H9 (cell line): ENCODE measurements around the gene KRT3. TPM values are rescaled to one million over a fixed set of nuclear protein-coding genes. Genes with fewer than 3 reads are reported as not detected.

Experiments used
- DNase-seq: peaks from one replicate; pipeline ENCODE4 v3.0.0-alpha.2; 2017
- H2AFZ ChIP-seq: one replicate; pipeline ENCODE4 v1.6.1; 2013; ENCODE audit warnings: mild to moderate bottlenecking, low read length, control low read depth, moderate library complexity
- H2AK5ac ChIP-seq: 2 replicates; pipeline ENCODE4 v1.6.1; 2013; ENCODE audit warnings: low read length, control low read depth, mixed read lengths; ENCODE audit not compliant: insufficient read length
- H2BK120ac ChIP-seq: one replicate; pipeline ENCODE4 v1.6.1; 2013; ENCODE audit warnings: low read depth, mild to moderate bottlenecking, low read length, control low read depth, inconsistent platforms; ENCODE audit not compliant: poor library complexity, severe bottlenecking
- H2BK12ac ChIP-seq: 2 replicates; pipeline ENCODE4 v1.6.1; 2013; ENCODE audit warnings: low read length, control low read depth, mixed read lengths, low read depth; ENCODE audit not compliant: insufficient read length
- H2BK15ac ChIP-seq: 2 replicates; pipeline ENCODE4 v1.6.1; 2013; ENCODE audit warnings: low read depth, low read length, control low read depth
- H2BK20ac ChIP-seq: one replicate; pipeline ENCODE4 v1.6.1; 2013; ENCODE audit warnings: low read depth, mild to moderate bottlenecking, low read length, control low read depth, inconsistent platforms; ENCODE audit not compliant: poor library complexity, severe bottlenecking
- H2BK5ac ChIP-seq: 2 replicates; pipeline ENCODE4 v1.6.1; 2013; ENCODE audit warnings: low read length, control low read depth, mixed read lengths; ENCODE audit not compliant: insufficient read length
- H3K14ac ChIP-seq: 2 replicates; pipeline ENCODE4 v1.6.1; 2013; ENCODE audit warnings: low read length, control low read depth; ENCODE audit not compliant: insufficient read depth
- H3K18ac ChIP-seq: 2 replicates; pipeline ENCODE4 v1.6.1; 2013; ENCODE audit warnings: low read depth, mild to moderate bottlenecking, mixed read lengths, low read length, control low read depth; ENCODE audit not compliant: insufficient read length
- H3K23ac ChIP-seq: 2 replicates; pipeline ENCODE4 v1.6.1; 2013; ENCODE audit warnings: low read length, control low read depth, mixed read lengths, low read depth; ENCODE audit not compliant: insufficient read length
- H3K23me2 ChIP-seq: 2 replicates; pipeline ENCODE4 v1.6.1; 2013; ENCODE audit warnings: low read depth, mild to moderate bottlenecking, mixed read lengths, low read length, control low read depth; ENCODE audit not compliant: insufficient read length, poor library complexity, severe bottlenecking
- H3K27ac ChIP-seq: 2 replicates; pipeline ENCODE4 v1.5.1; 2013; ENCODE audit warnings: low read length, control low read depth, mixed read lengths, low read depth; ENCODE audit not compliant: insufficient read length
- H3K27me3 ChIP-seq: 2 replicates; pipeline ENCODE4 v1.6.1; 2013; ENCODE audit warnings: low read length, control low read depth, inconsistent platforms; ENCODE audit not compliant: insufficient read depth
- H3K4ac ChIP-seq: 2 replicates; pipeline ENCODE4 v1.6.1; 2013; ENCODE audit warnings: low read depth, mild to moderate bottlenecking, control low read depth, inconsistent platforms, low read length, moderate library complexity
- H3K4me1 ChIP-seq: 2 replicates; pipeline ENCODE4 v1.6.1; 2013; ENCODE audit warnings: low read length, control low read depth, inconsistent platforms; ENCODE audit not compliant: insufficient read depth
- H3K4me2 ChIP-seq: 2 replicates; pipeline ENCODE4 v1.6.1; 2013; ENCODE audit warnings: low read length, control low read depth, mixed read lengths; ENCODE audit not compliant: insufficient read length, insufficient read depth
- H3K56ac ChIP-seq: 2 replicates; pipeline ENCODE4 v1.6.1; 2013; ENCODE audit warnings: low read depth, mild to moderate bottlenecking, mixed read lengths, low read length, control low read depth; ENCODE audit not compliant: insufficient read length
- H3K79me1 ChIP-seq: 2 replicates; pipeline ENCODE4 v1.6.1; 2013; ENCODE audit warnings: low read depth, mild to moderate bottlenecking, moderate library complexity, low read length, control low read depth, inconsistent platforms; ENCODE audit not compliant: insufficient read depth, poor library complexity, severe bottlenecking
- H3K79me2 ChIP-seq: 2 replicates; pipeline ENCODE4 v1.6.1; 2013; ENCODE audit warnings: low read length, control low read depth, inconsistent platforms; ENCODE audit not compliant: insufficient read depth
- H3K9ac ChIP-seq: 2 replicates; pipeline ENCODE4 v1.6.1; 2013; ENCODE audit warnings: low read length, control low read depth, mixed read lengths; ENCODE audit not compliant: insufficient read length; ENCODE audit errors: extremely low read depth
- H3K9me3 ChIP-seq: one replicate; pipeline ENCODE4 v1.6.1; 2013; ENCODE audit warnings: low read depth, low read length, inconsistent platforms; ENCODE audit not compliant: control insufficient read depth
- H3T11ph ChIP-seq: one replicate; pipeline ENCODE4 v1.6.1; 2013; ENCODE audit warnings: mild to moderate bottlenecking, low read length, control low read depth, inconsistent platforms
- H4K20me1 ChIP-seq: one replicate; pipeline ENCODE4 v1.6.1; 2013; ENCODE audit not compliant: control insufficient read depth, insufficient read length, insufficient read depth
- H4K5ac ChIP-seq: 2 replicates; pipeline ENCODE4 v1.6.1; 2013; ENCODE audit warnings: low read depth, mild to moderate bottlenecking, mixed read lengths, low read length, control low read depth; ENCODE audit not compliant: insufficient read length
- H4K8ac ChIP-seq: replicated peaks from 2 replicates; pipeline ENCODE4 v1.6.1; 2013; ENCODE audit warnings: low read length, control low read depth, mixed read lengths, low read depth; ENCODE audit not compliant: insufficient read length
- H4K91ac ChIP-seq: 2 replicates; pipeline ENCODE4 v1.6.1; 2013; ENCODE audit warnings: low read depth, mild to moderate bottlenecking, moderate library complexity, mixed read lengths, low read length, control low read depth; ENCODE audit not compliant: insufficient read length
- H3K27ac Mint-ChIP-seq, 3 experiments: 2 replicates in 2 of 3; 3 replicates in 1 of 3; pipeline ENCODE4 v1.8.0; 2020 to 2021; ENCODE audit warnings: mixed read lengths in 3 of 3, mild to moderate bottlenecking in 1 of 3, moderate library complexity in 1 of 3
- H3K27me3 Mint-ChIP-seq: 2 replicates; pipeline ENCODE4 v1.8.0; 2021; ENCODE audit warnings: low read depth, mild to moderate bottlenecking, moderate library complexity, mixed read lengths
- H3K36me3 Mint-ChIP-seq, 3 experiments: 2 replicates in 2 of 3; 3 replicates in 1 of 3; pipeline ENCODE4 v1.8.0; 2020 to 2021; ENCODE audit warnings: low read depth in 3 of 3, mixed read lengths in 3 of 3; ENCODE audit not compliant: insufficient read depth in 1 of 3
- H3K4me1 Mint-ChIP-seq, 2 experiments: 2 replicates each; pipeline ENCODE4 v1.8.0; 2020; ENCODE audit warnings: mixed read lengths in 2 of 2
- H3K4me3 Mint-ChIP-seq, 2 experiments: 2 replicates in 1 of 2; 3 replicates in 1 of 2; pipeline ENCODE4 v1.8.0; 2020 to 2021; ENCODE audit warnings: mild to moderate bottlenecking in 2 of 2, mixed read lengths in 2 of 2, moderate library complexity in 1 of 2
- H3K9me3 Mint-ChIP-seq, 2 experiments: 2 replicates in 1 of 2; 3 replicates in 1 of 2; pipeline ENCODE4 v1.8.0; 2020; ENCODE audit warnings: mild to moderate bottlenecking in 2 of 2, mixed read lengths in 2 of 2, moderate library complexity in 1 of 2
- WGBS: extraction: QIAGEN DNeasy Blood & Tissue Kit; methylation state at CpG from one replicate; pipeline ENCODE4 v1.1.7; 2013; ENCODE audit warnings: missing lambda C conversion rate, low lambda C conversion rate, mixed read lengths; ENCODE audit not compliant: insufficient read length; ENCODE audit errors: extremely low coverage; 5-methylcytosine and 5-hydroxymethylcytosine counted together
- total RNA-seq: library from RNA; stranded (reverse); gene quantifications from 2 replicates; pipeline ENCODE4 v1.2.1, GENCODE V29; 2021
- TF ChIP-seq, protein P1 (sequence below): fragments of 200-600 bp; sonication (generic); conservative IDR thresholded peaks from 3 replicates; pipeline ENCODE4 v1.8.0; 2021; ENCODE audit warnings: antibody characterized with exemption, mild to moderate bottlenecking

Gene KRT3
- total RNA-seq, 1 experiment from 2014 or later = not detected

- no peak overlapping the region for H3K14ac ChIP-seq
- no peak overlapping the region for H2BK20ac ChIP-seq
- H2AK5ac ChIP-seq = no peak overlapping the region
- no peak overlapping the region for H2BK5ac ChIP-seq
- no peak overlapping the region for H3K9ac ChIP-seq
- H2BK120ac ChIP-seq = no peak overlapping the region
- H4K8ac ChIP-seq = no peak overlapping the region
- H3K27ac Mint-ChIP-seq = no peak overlapping the region
- peaks cover 17 to 32% of the 10 kb centered on the region in 2 experiments for H3K9me3 Mint-ChIP-seq
- no peak overlapping the region for H3T11ph ChIP-seq
- H4K91ac ChIP-seq = no peak overlapping the region
- no peaks in the 10 kb centered on the region for H4K20me1 ChIP-seq
- peaks cover 11% of the 10 kb centered on the region for H3K27me3 Mint-ChIP-seq
- no peak overlapping the region for H3K4me2 ChIP-seq
- no peak overlapping the region for H4K5ac ChIP-seq
- no peak for DNase-seq
- H3K27me3 ChIP-seq = no peaks in the 10 kb centered on the region
- no peaks in the 10 kb centered on the region for H3K23me2 ChIP-seq
- H3K18ac ChIP-seq = no peak overlapping the region
- no peaks in the 10 kb centered on the region for H3K79me1 ChIP-seq
- H3K9me3 ChIP-seq = no peaks in the 10 kb centered on the region
- no peak overlapping the region for H2BK15ac ChIP-seq
- WGBS = no CpG with 5 or more reads among the region's 2 CpGs
- TF ChIP-seq, protein P1, sequence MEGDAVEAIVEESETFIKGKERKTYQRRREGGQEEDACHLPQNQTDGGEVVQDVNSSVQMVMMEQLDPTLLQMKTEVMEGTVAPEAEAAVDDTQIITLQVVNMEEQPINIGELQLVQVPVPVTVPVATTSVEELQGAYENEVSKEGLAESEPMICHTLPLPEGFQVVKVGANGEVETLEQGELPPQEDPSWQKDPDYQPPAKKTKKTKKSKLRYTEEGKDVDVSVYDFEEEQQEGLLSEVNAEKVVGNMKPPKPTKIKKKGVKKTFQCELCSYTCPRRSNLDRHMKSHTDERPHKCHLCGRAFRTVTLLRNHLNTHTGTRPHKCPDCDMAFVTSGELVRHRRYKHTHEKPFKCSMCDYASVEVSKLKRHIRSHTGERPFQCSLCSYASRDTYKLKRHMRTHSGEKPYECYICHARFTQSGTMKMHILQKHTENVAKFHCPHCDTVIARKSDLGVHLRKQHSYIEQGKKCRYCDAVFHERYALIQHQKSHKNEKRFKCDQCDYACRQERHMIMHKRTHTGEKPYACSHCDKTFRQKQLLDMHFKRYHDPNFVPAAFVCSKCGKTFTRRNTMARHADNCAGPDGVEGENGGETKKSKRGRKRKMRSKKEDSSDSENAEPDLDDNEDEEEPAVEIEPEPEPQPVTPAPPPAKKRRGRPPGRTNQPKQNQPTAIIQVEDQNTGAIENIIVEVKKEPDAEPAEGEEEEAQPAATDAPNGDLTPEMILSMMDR = peak; percentile 38; the same call in 2 of the 3 replicates
- no peak overlapping the region for H3K27ac ChIP-seq
- no peak overlapping the region for H3K56ac ChIP-seq
- no peak overlapping the region for H2BK12ac ChIP-seq
- no peaks in the 10 kb centered on the region for H3K4me1 Mint-ChIP-seq
- no peak overlapping the region for H3K23ac ChIP-seq
- no peaks in the 10 kb centered on the region for H3K79me2 ChIP-seq
- H3K4ac ChIP-seq = no peak overlapping the region
- H3K4me3 Mint-ChIP-seq = no peak overlapping the region
- H3K4me1 ChIP-seq = no peaks in the 10 kb centered on the region
- H3K36me3 Mint-ChIP-seq = peaks cover 0 to 3% (median 0%) of the 10 kb centered on the region in 3 experiments; a peak in 1 of 7 replicates
- no peak overlapping the region for H2AFZ ChIP-seq
These were observed 36.2 kb downstream of the KRT3 start for GRCh38 chr12:52759695-52760094.
